LNCaP clone FGC (cell line): ENCODE results near the gene ZNF726.
"Not testable (repeated sequence)": the region's sequence is repeated elsewhere in the genome, so short reads cannot be mapped to it uniquely, and the experiment has no call there.

Experiments
- DNase-seq: peaks from one replicate; pipeline ENCODE4 v3.0.0-alpha.2; 2011; ENCODE audit warnings: low read depth
- H3K4me3 ChIP-seq: 2 replicates; pipeline ENCODE4 v1.5.1; 2011; ENCODE audit warnings: mild to moderate bottlenecking, low read depth, low read length, control low read depth
- CTCF ChIP-seq: IDR thresholded peaks from 2 replicates; pipeline ENCODE4 v1.5.1; 2012; ENCODE audit warnings: mild to moderate bottlenecking; ENCODE audit not compliant: control insufficient read depth, insufficient read depth; ENCODE audit errors: extremely low read depth

The ZNF726 gene

DNA sequence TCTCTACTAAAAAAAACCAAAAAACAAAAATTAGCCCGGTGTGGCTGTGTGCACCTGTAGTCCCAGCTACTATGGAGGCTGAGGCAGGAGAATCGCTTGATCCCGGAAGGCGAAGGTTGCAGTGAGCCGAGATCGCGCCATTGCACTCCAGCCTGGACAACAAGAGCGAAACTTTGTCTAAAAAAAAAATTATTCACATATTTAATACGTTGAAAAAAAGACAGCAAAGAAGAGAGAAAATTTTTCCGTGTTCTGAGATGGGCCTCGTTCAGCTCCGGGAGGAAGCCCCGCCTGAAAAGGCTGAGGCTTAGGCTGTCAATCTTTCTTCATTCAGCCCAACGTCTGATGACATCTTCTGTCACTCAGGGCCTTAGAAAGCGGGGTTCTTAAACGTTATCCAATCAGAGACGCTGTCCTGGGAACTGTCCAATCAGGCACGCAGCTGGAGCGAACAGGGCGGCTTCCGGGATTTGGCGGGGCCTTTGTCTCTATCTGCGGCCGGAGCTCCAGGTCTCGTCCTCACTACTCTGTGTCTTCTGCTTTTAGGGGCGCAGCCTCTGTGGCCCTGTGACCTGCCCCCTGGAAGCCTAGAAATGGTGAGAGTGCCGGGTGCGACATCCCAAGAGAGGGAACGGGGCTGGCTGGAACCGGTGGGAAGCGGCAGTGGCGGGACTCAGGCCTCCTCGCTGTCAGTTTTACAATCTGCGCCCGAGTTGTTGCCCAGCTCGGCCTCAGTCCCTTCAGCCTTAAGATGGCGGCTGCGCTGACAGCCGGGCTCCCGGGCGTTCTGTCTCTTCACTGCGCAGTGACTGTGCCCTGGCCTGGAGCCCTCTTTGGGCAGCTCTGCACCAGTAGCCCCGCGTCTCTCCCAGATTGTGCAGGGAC is at the start of gene ZNF726:
ZNF726 (plus strand) TSS at position 485 of the 885 bp plus-strand sequence; CDS start at position 594, 109 bp downstream.
- peak within 1 kb of the TSS; percentile 71 for H3K4me3 ChIP-seq
- TF ChIP-seq CTCF, result no peak
- peak; percentile 98 for DNase-seq

GRCh38 chr19:23867895-23868294 is 46.8 kb upstream of the ZNF726 start:
- TF ChIP-seq CTCF, result peak; percentile 60
- no peak overlapping the region for H3K4me3 ChIP-seq
- DNase-seq, result peak; percentile 39

DNA sequence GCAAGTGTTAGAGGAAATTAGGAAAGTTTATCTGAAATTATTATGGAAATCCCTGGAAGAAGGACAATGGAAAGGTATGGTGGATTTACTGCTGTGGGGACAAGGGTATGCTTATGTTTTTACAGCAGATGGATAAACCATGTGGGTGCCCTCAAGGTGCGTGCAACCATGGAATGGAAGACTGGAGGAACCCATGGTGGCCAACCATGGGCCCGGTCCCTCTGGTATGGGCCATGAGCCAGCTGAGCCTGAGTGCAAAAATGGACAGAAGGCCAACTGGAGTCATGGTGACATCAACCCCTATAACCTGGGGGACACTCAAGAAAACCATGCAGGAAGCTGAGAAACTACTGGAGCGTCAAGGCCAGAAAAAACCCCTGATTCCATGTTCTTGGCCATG is 46.1 kb upstream of the ZNF726 start:
- no peak overlapping the region for H3K4me3 ChIP-seq
- DNase-seq, result no peak
- no peak for TF ChIP-seq CTCF

- no peak for TF ChIP-seq CTCF
- H3K4me3 ChIP-seq, result no peak overlapping the region
- no peak for DNase-seq
These were observed 42.3 kb upstream of the ZNF726 start for GRCh38 chr19:23872282-23872919.

DNA sequence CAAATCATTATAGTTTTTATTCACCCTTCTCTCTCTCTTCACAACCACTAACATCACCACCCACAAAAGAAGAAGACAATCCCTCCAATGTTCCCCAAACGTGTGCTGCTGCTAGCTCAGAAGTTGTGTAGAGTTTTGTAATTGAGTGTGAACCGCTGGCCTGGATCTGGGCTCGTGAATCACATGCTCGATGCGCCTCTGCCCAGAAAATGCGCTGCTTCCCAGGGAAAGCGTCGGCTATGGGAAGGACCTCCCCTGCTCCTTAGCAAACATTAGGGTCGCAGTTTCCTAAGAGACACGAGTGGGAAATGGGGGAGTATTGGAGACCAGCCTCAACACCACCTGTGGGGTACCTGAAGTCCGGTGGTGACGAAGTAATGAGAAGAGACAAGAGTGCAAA is 38.4 kb upstream of the ZNF726 start:
- no peak for TF ChIP-seq CTCF
- no peak overlapping the region for H3K4me3 ChIP-seq
- DNase-seq, result no peak

- not testable (repeated sequence) for H3K4me3 ChIP-seq, DNase-seq
These were observed 37.9 kb upstream of the ZNF726 start for GRCh38 chr19:23876756-23877155.

DNA sequence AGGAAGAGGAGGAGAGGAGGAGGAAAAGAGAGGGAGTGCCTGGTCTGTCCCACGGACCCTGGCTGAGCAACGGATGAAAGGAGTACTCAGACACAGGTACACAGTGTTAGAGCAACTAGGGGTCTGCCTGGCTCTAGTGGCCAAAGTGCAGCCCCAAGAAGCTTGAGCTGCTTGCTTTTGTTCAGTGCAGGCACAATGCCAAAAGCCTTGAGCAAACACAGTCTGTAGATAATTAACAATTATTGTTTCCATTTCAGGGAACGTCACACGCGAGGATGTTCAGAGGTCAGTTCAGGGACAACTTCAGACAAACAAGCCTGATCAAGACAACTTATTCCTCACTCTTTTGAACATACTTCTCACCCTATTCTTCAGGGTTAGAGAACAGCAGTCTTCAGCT is 32.2 kb upstream of the ZNF726 start:
- TF ChIP-seq CTCF, result no peak
- peak; percentile 26 for DNase-seq
- H3K4me3 ChIP-seq, result no peak overlapping the region
